Lower leg skin (tissue), 3 donors: ENCODE data around the gene RAD23B.

Experiments used
- CTCF ChIP-seq, 3 donors: fragments of 450-650 bp; IDR thresholded peaks; one replicate each; pipeline ENCODE4 v1.5.1; 2016; ENCODE audit warnings: antibody characterized with exemption in 3 of 3, mild to moderate bottlenecking in 3 of 3, moderate library complexity in 2 of 3
- POLR2A ChIP-seq, 2 donors: fragments of 450-650 bp; IDR thresholded peaks; one replicate each; pipeline ENCODE4 v1.6.1; 2016 to 2017; ENCODE audit warnings: antibody characterized with exemption in 2 of 2, mild to moderate bottlenecking in 1 of 2, moderate library complexity in 1 of 2

DNA sequence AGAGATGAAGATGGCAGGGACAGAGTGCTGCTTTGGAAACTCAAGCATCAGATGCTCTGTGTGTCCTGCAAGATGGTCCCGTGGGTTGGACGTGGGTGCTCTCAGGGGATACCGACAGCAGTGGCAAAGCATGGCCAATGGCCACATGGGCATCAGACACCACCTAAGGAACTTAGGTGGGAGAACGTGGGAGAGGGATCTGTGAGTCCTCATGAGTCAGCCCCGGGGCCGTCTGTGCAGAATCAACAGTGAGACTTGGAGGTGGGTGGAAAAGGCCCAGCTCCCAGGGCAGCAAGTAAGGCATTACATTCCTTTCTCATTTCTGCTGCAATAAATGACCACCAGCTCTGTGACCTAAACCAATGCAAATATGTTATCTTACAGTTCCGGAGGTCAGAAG is 77.0 kb downstream of the RAD23B start:
- TF ChIP-seq POLR2A (IDR thresholded peaks at IDR 0.05) (no peak), CTCF (IDR thresholded peaks at IDR 0.05) (no peak)
